ENCODE data around the gene AFG3L2.
A peak's percentile ranks its signal among the peaks of the same experiment; 100 is the strongest.
"Not testable (repeated sequence)": the region's sequence is repeated elsewhere in the genome, so short reads cannot be mapped to it uniquely, and the experiment has no call there.

Gene AFG3L2

GRCh38 chr18:12405066-12405465 lies 28.0 kb upstream of the AFG3L2 start:
- Mint-ChIP-seq H3K9me3 (no peaks in the 10 kb centered on the region), H3K27ac (no peak overlapping the region), H3K27me3 (peaks cover 54% of the 10 kb centered on the region), H3K36me3 (no peaks in the 10 kb centered on the region), H3K4me1 (peaks cover 40% of the 10 kb centered on the region), H3K4me3 (no peak overlapping the region)
- no peak for ATAC-seq

- ATAC-seq = no peak
- no peaks in the 10 kb centered on the region for H3K9me3 Mint-ChIP-seq
- no peaks in the 10 kb centered on the region for H3K36me3 Mint-ChIP-seq
- no peak overlapping the region for H3K4me3 Mint-ChIP-seq
- no peak overlapping the region for H3K27ac Mint-ChIP-seq
- peaks cover 66% of the 10 kb centered on the region for H3K27me3 Mint-ChIP-seq
- H3K4me1 Mint-ChIP-seq = peaks cover 39% of the 10 kb centered on the region
These were observed 26.8 kb upstream of the AFG3L2 start for GRCh38 chr18:12403601-12404506.

GRCh38 chr18:12401881-12402280 lies 24.9 kb upstream of the AFG3L2 start:
- Mint-ChIP-seq H3K36me3 (no peaks in the 10 kb centered on the region), H3K4me3 (no peak overlapping the region), H3K27ac (no peak overlapping the region), H3K4me1 (peaks cover 24% of the 10 kb centered on the region), H3K27me3 (peaks cover 85% of the 10 kb centered on the region), H3K9me3 (no peaks in the 10 kb centered on the region)
- ATAC-seq = no peak

DNA sequence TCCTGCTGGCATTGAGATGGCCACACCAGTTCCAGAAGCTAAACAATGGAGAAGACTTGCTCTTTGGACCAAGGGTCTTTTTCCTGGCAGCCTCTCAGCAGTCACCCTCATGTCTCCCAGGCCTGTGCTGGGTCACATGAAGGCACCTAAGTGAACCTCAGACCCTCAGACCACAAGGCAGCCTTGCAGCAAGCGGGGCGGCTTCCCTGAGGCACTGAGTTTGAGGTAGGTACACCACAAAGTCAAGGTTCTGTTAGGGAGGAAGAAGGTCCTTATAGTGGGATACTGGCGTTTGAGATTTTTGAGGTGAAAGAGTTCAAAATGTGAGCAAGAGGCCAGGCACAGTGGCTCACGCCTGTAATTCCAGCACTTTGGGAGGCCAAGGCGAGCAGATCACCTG lies 22.2 kb upstream of the AFG3L2 start:
- H3K36me3 Mint-ChIP-seq = no peaks in the 10 kb centered on the region

DNA sequence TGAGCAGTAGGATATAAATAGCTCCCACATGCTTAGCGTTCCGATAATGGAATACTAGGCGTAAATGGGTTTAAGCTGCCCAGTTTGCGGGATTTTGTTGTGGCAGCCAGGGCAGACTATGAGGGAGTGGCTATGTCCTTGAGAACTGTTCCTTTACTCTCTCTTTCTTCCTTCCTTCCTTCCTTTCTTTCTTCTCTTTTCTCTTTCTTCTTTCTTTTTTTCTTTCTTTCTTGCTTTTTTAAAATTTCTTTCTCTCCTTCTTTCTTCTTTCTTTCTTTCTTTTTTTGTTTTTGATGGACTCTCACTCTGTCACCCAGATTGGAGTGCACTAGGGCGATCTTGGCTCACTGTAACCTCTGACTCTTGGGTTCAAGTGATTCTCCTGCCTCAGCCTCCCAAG lies 21.6 kb upstream of the AFG3L2 start:
- no peak overlapping the region for H3K4me3 Mint-ChIP-seq
- H3K27ac Mint-ChIP-seq = no peak overlapping the region
- peaks cover under 1% of the 10 kb centered on the region for H3K4me1 Mint-ChIP-seq
- no peak for ATAC-seq
- H3K36me3 Mint-ChIP-seq = no peaks in the 10 kb centered on the region
- no peaks in the 10 kb centered on the region for H3K9me3 Mint-ChIP-seq
- peaks cover 78% of the 10 kb centered on the region for H3K27me3 Mint-ChIP-seq

More for the DNA sequence above, 22.2 kb upstream of the AFG3L2 start:
- H3K4me1 Mint-ChIP-seq = peaks cover 6% of the 10 kb centered on the region
- H3K9me3 Mint-ChIP-seq = no peaks in the 10 kb centered on the region
- no peak for ATAC-seq
- H3K27ac Mint-ChIP-seq = no peak overlapping the region
- no peak overlapping the region for H3K4me3 Mint-ChIP-seq
- peaks cover 84% of the 10 kb centered on the region for H3K27me3 Mint-ChIP-seq

- ATAC-seq = no peak
- no peak overlapping the region for H3K4me3 Mint-ChIP-seq
- no peaks in the 10 kb centered on the region for H3K4me1 Mint-ChIP-seq
- no peaks in the 10 kb centered on the region for H3K36me3 Mint-ChIP-seq
- H3K27ac Mint-ChIP-seq = no peak overlapping the region
- H3K27me3 Mint-ChIP-seq = peaks cover 69% of the 10 kb centered on the region
- no peaks in the 10 kb centered on the region for H3K9me3 Mint-ChIP-seq
These were observed 20.8 kb upstream of the AFG3L2 start for GRCh38 chr18:12397793-12398192.

GRCh38 chr18:12397254-12397653 lies 20.2 kb upstream of the AFG3L2 start:
- Mint-ChIP-seq H3K27ac (no peak overlapping the region), H3K4me1 (no peaks in the 10 kb centered on the region), H3K4me3 (no peak overlapping the region), H3K27me3 (peaks cover 64% of the 10 kb centered on the region), H3K36me3 (no peaks in the 10 kb centered on the region), H3K9me3 (no peaks in the 10 kb centered on the region)
- ATAC-seq = no peak

GRCh38 chr18:12394428-12394827 lies 17.4 kb upstream of the AFG3L2 start:
- no peak for ATAC-seq

DNA sequence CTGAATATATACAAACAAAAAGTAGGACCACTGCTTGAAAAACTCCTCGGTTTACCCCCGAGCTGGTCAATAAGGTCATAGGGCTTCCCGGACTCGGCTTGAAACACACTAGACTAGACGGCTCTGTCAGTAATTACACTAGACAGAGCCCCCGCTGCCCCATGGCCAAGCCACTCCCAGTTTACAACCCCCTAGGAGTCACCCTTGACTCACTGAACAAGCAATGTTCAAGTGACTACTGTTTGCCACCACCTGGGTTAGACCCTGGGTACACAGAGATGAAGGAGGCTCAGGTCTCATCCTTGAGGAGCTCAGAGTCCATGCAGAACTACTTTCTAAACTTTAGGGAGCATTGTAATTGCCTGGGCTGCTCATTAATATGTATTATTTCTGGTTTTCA lies 17.0 kb upstream of the AFG3L2 start:
- H3K4me3 Mint-ChIP-seq = no peak overlapping the region
- H3K9me3 Mint-ChIP-seq = no peaks in the 10 kb centered on the region
- H3K27me3 Mint-ChIP-seq = peaks cover 38% of the 10 kb centered on the region
- no peaks in the 10 kb centered on the region for H3K4me1 Mint-ChIP-seq
- H3K36me3 Mint-ChIP-seq = no peaks in the 10 kb centered on the region
- ATAC-seq = no peak
- H3K27ac Mint-ChIP-seq = no peak overlapping the region

More at GRCh38 chr18:12394428-12394827, 17.4 kb upstream of the AFG3L2 start:
- Mint-ChIP-seq H3K27me3 (peaks cover 42% of the 10 kb centered on the region), H3K36me3 (no peaks in the 10 kb centered on the region), H3K9me3 (no peaks in the 10 kb centered on the region), H3K27ac (no peak overlapping the region), H3K4me3 (no peak overlapping the region), H3K4me1 (no peaks in the 10 kb centered on the region)

- Mint-ChIP-seq H3K27me3 (peaks cover 33% of the 10 kb centered on the region), H3K9me3 (no peaks in the 10 kb centered on the region), H3K27ac (no peak overlapping the region), H3K36me3 (no peaks in the 10 kb centered on the region), H3K4me1 (no peaks in the 10 kb centered on the region), H3K4me3 (no peak overlapping the region)
- no peak for ATAC-seq
These were observed 16.5 kb upstream of the AFG3L2 start for GRCh38 chr18:12393510-12393909.

DNA sequence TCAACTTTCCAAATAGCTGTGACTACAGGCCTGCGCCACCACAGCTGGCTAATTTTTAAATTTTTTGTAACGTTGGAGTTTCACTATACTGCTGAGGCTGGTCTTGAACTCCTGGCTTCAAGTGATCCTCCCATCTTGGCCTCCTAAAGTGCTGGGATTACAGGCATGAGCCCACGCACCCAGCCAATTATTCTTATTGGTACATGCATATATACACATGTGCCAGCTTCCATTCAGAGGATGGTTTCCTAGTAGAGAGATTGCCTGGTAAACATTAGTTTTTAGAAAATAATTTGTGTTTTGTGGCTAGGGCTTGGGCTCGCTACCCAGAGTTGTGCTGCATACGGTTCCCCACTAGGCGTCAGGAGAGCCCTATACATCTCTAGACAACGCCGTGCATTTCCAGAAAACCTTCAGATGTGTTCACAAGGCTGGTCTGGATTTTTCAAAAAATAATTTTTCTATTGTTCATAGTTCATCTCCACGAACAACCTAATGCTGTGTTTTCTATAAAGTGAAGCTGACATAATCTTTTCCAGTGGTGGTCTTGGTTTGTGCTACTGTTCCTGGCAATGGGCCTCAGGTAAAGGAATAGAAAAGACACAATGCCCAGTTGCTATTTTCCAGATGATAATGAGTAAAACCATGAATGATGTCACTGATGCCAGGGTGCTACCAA lies 14.6 kb upstream of the AFG3L2 start:
- peaks cover 14% of the 10 kb centered on the region for H3K27me3 Mint-ChIP-seq
- no peaks in the 10 kb centered on the region for H3K4me1 Mint-ChIP-seq
- no peak overlapping the region for H3K4me3 Mint-ChIP-seq
- ATAC-seq = peak; percentile 82
- H3K27ac Mint-ChIP-seq = no peak overlapping the region
- no peaks in the 10 kb centered on the region for H3K9me3 Mint-ChIP-seq
- no peaks in the 10 kb centered on the region for H3K36me3 Mint-ChIP-seq

DNA sequence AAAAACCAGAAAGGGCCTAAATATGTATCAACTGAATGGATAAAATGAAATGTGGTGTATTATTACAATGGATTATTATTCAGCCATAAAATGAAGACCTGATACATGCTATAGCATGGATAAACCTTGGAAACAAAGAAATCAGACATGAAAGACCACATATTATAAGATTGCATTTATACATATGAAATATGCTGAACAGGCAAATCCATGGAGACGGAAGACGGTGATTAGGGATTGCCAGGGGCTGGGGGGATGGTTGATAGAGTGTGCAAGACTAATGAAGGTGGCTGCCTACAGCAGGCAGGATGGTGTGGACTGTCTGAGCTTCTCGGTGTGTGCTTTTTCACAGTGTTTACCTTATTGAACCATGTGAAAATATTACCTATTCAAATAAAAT lies 11.4 kb upstream of the AFG3L2 start:
- Mint-ChIP-seq H3K27me3 (no peaks in the 10 kb centered on the region), H3K9me3 (no peaks in the 10 kb centered on the region), H3K4me3 (no peak overlapping the region), H3K27ac (no peak overlapping the region), H3K36me3 (no peaks in the 10 kb centered on the region), H3K4me1 (no peaks in the 10 kb centered on the region)
- ATAC-seq = no peak

DNA sequence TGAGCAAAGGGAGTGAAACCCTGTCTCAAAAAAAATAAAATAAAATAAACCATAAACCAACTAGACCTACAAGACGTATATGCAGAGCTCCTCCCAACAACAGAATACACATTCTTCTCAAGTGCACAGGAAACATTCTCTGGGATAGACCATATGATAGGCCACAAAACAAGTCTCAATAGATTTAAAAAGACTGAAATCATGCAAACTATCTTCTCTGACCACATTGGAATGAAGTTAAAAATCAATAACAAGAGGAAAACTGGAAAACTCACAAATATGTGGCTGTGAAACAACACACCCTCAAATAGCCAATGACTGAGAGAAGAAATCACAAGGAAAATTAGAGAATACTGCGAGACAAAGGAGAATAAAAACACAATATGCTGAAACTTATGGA lies 7.2 kb upstream of the AFG3L2 start:
- H3K27ac Mint-ChIP-seq = no peak overlapping the region
- H3K4me3 Mint-ChIP-seq = no peak overlapping the region
- no peaks in the 10 kb centered on the region for H3K36me3 Mint-ChIP-seq
- H3K4me1 Mint-ChIP-seq = no peaks in the 10 kb centered on the region
- no peak for ATAC-seq
- no peaks in the 10 kb centered on the region for H3K27me3 Mint-ChIP-seq
- H3K9me3 Mint-ChIP-seq = peaks cover 3% of the 10 kb centered on the region

DNA sequence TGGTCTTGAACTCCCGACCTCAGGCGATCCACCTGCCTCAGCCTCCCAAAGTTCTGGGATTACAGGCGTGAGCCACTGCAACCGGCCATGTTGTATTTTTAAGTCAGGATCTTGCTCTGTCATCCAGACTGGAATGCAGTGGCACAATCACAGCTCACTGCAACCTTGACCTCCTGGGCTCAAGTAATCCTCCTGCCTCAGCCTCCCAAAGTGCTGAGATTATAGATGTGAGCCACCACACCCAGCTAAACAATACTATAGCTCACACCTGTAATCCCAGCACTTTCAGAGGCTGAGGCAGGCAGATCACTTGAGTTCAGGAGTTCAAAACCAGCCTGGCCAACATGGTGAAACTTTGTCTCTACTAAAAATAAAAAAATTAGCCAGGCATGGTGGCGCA lies 6.7 kb upstream of the AFG3L2 start:
- H3K36me3 Mint-ChIP-seq, H3K27me3 Mint-ChIP-seq, H3K4me3 Mint-ChIP-seq, H3K27ac Mint-ChIP-seq, H3K9me3 Mint-ChIP-seq, ATAC-seq, H3K4me1 Mint-ChIP-seq: not testable (repeated sequence)

- ATAC-seq, H3K4me3 Mint-ChIP-seq, H3K36me3 Mint-ChIP-seq, H3K9me3 Mint-ChIP-seq, H3K27me3 Mint-ChIP-seq, H3K27ac Mint-ChIP-seq, H3K4me1 Mint-ChIP-seq: not testable (repeated sequence)
These were observed 5.3 kb upstream of the AFG3L2 start for GRCh38 chr18:12382221-12382814.

DNA sequence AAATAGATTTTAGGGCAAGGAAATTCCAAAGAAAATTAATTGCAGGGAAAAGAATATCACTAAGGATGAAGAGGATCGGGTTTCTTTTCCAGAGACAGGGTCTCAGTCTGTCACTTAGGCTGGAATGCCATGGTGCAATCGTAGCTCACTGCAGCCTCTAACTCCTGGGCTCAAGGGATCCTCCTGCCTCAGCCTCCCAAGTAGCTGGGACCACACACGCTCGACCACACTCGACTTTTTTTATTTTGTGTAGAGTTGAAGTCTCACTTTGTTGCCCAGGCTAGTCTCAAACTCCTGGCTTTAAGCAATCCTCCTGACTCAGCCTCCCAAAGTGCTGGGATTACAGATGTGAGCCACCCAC lies 1.2 kb upstream of the AFG3L2 start:
- peaks cover 13% of the 10 kb centered on the region for H3K36me3 Mint-ChIP-seq
- peak overlapping the region; percentile 73 for H3K27ac Mint-ChIP-seq
- peak overlapping the region; percentile 80 for H3K4me3 Mint-ChIP-seq
- peaks cover 37% of the 10 kb centered on the region for H3K4me1 Mint-ChIP-seq
- H3K27me3 Mint-ChIP-seq, H3K9me3 Mint-ChIP-seq, ATAC-seq: not testable (repeated sequence)
